Activated effector memory CD4-positive, alpha-beta T cell treated with anti-CD3 and anti-CD28 coated beads, Interleukin-2, amount 50 U/mL, for 16 hours (primary cell): ENCODE data around the gene TSPYL2.

Experiments
- DNase-seq: peaks from one replicate; pipeline ENCODE4 v3.0.0-alpha.2; 2020

The TSPYL2 gene

GRCh38 chrX:53126377-53126776 is 44.2 kb downstream of the TSPYL2 start:
- no peak for DNase-seq

GRCh38 chrX:53128097-53128749 is 46.1 kb downstream of the TSPYL2 start:
- DNase-seq, result no peak

- DNase-seq, result no peak
These were observed 51.2 kb downstream of the TSPYL2 start for GRCh38 chrX:53133400-53133799.

- DNase-seq, result no peak
These were observed 53.4 kb downstream of the TSPYL2 start for GRCh38 chrX:53135581-53135980.
